HepG2 (cell line): ENCODE data around the gene PGS1. TPM values are rescaled to one million over a fixed set of nuclear protein-coding genes. Genes with fewer than 3 reads are reported as not detected.
A peak's percentile ranks its signal among the peaks of the same experiment; 100 is the strongest.

Experiments used
- ATF7 ChIP-seq, 2 experiments: fragments of 450-650 bp in 1 of 2; sonication (generic) in 1 of 2; formaldehyde crosslinking in 1 of 2; IDR thresholded peaks; 2 replicates each; pipeline versions ENCODE4 v1.4.0 to v1.6.1; 2016 to 2020; ENCODE audit warnings: antibody characterized with exemption in 1 of 2, mild to moderate bottlenecking in 1 of 2, missing genetic modification reagents in 1 of 2
- BHLHE40 ChIP-seq: IDR thresholded peaks from 2 replicates; pipeline ENCODE4 v1.6.1; 2011; ENCODE audit warnings: low read length, improper control_type of control experiment
- BORCS8-MEF2B ChIP-seq: sonication (generic); formaldehyde crosslinking; IDR thresholded peaks from 2 replicates; pipeline ENCODE4 v1.8.0; 2022; ENCODE audit warnings: mild to moderate bottlenecking, missing genetic modification reagents
- BRD4 ChIP-seq: sonication (generic); formaldehyde crosslinking; IDR thresholded peaks from 2 replicates; pipeline ENCODE4 v1.4.0; 2020; ENCODE audit warnings: missing genetic modification reagents
- CHD2 ChIP-seq: IDR thresholded peaks from 2 replicates; pipeline ENCODE4 v1.6.1; 2011; ENCODE audit warnings: low read depth, low read length, improper control_type of control experiment
- GTF3A ChIP-seq: sonication (generic); formaldehyde crosslinking; conservative IDR thresholded peaks from 2 replicates; pipeline ENCODE4 v1.4.0; 2020; ENCODE audit warnings: mild to moderate bottlenecking, missing genetic modification reagents
- HDAC6 ChIP-seq: fragments of 200-600 bp; sonication (generic); IDR thresholded peaks from 2 replicates; pipeline ENCODE4 v1.7.0; 2017; ENCODE audit warnings: mild to moderate bottlenecking, antibody characterized with exemption, low read length, low read depth
- KDM6A ChIP-seq: IDR thresholded peaks from 2 replicates; pipeline ENCODE4 v1.6.1; 2016; ENCODE audit warnings: low read depth
- NFRKB ChIP-seq: fragments of 450-650 bp; IDR thresholded peaks from 2 replicates; pipeline ENCODE4 v1.6.1; 2017
- REXO4 ChIP-seq: sonication (generic); formaldehyde crosslinking; IDR thresholded peaks from 2 replicates; pipeline ENCODE4 v1.8.0; 2022; ENCODE audit warnings: missing genetic modification reagents, mild to moderate bottlenecking, borderline replicate concordance
- RFX5 ChIP-seq: IDR thresholded peaks from 2 replicates; pipeline ENCODE4 v1.6.1; 2011; ENCODE audit warnings: low read depth, low read length, improper control_type of control experiment
- SP2 ChIP-seq: sonication (generic); formaldehyde crosslinking; IDR thresholded peaks from 2 replicates; pipeline ENCODE4 v1.5.1; 2020; ENCODE audit warnings: mild to moderate bottlenecking, missing genetic modification reagents
- SRSF4 ChIP-seq: fragments of 200-400 bp; formaldehyde crosslinking; IDR thresholded peaks from one replicate; pipeline ENCODE4 v1.6.1; 2018; ENCODE audit warnings: mild to moderate bottlenecking, low read depth, low read length, moderate library complexity; ENCODE audit not compliant: poor library complexity, severe bottlenecking
- ZBTB42 ChIP-seq: sonication (generic); formaldehyde crosslinking; IDR thresholded peaks from 2 replicates; pipeline ENCODE4 v1.5.0; 2020; ENCODE audit warnings: mild to moderate bottlenecking, missing genetic modification reagents
- ZKSCAN5 ChIP-seq: sonication (generic); formaldehyde crosslinking; IDR thresholded peaks from 2 replicates; pipeline ENCODE4 v1.5.1; 2020; ENCODE audit warnings: mild to moderate bottlenecking, missing genetic modification reagents
- ZNF326 ChIP-seq: sonication (generic); formaldehyde crosslinking; IDR thresholded peaks from 2 replicates; pipeline ENCODE4 v1.4.0; 2020; ENCODE audit warnings: missing genetic modification reagents, borderline replicate concordance
- ZNF333 ChIP-seq: sonication (generic); formaldehyde crosslinking; IDR thresholded peaks from 2 replicates; pipeline ENCODE4 v1.4.0; 2020; ENCODE audit warnings: mild to moderate bottlenecking, missing genetic modification reagents, borderline replicate concordance
- ZNF549 ChIP-seq: sonication (generic); formaldehyde crosslinking; IDR thresholded peaks from 2 replicates; pipeline ENCODE4 v1.5.0; 2020; ENCODE audit warnings: missing genetic modification reagents
- ZNF629 ChIP-seq: sonication (generic); formaldehyde crosslinking; conservative IDR thresholded peaks from 2 replicates; pipeline ENCODE4 v1.5.0; 2020; ENCODE audit warnings: missing genetic modification reagents
- polyA plus RNA-seq, 8 experiments: library from polyadenylated mRNA; depleted of rRNA in 3 of 8; stranded (reverse) in 7 of 8; unstranded in 1 of 8; fragments of >200 nt; fragmentation: Illumina TruSeq in 4 of 8; extraction: Trizol in 4 of 8; gene quantifications; 2 replicates each; pipeline versions ENCODE4 v1.2.1 to v1.2.3, GENCODE V29; 2011 to 2016; ENCODE audit warnings: low read depth in 4 of 8, missing spikeins in 1 of 8, mixed read lengths in 1 of 8; ENCODE audit not compliant: insufficient read depth in 1 of 8
- total RNA-seq, 5 experiments: library from RNA; depleted of rRNA; stranded (reverse); fragments of >200 nt; fragmentation: Illumina TruSeq; extraction: Trizol; gene quantifications; 2 replicates each; pipeline ENCODE4 v1.2.3, GENCODE V29; 2016; ENCODE audit warnings: low read depth in 1 of 5
- TF ChIP-seq, protein P1 (sequence below): sonication (generic); formaldehyde crosslinking; IDR thresholded peaks from 2 replicates; pipeline ENCODE4 v1.4.0; 2020; ENCODE audit warnings: mild to moderate bottlenecking, low read depth, missing genetic modification reagents
- TF ChIP-seq, protein P2 (sequence below): sonication (generic); formaldehyde crosslinking; IDR thresholded peaks from 2 replicates; pipeline ENCODE4 v1.5.0; 2020; ENCODE audit warnings: mild to moderate bottlenecking, missing genetic modification reagents, moderate library complexity
- TF ChIP-seq, protein P3 (sequence below): sonication (generic); formaldehyde crosslinking; IDR thresholded peaks from 2 replicates; pipeline ENCODE4 v1.4.0; 2020; ENCODE audit warnings: missing genetic modification reagents
- TF ChIP-seq, protein P4 (sequence below): sonication (generic); formaldehyde crosslinking; IDR thresholded peaks from 2 replicates; pipeline ENCODE4 v1.4.0; 2020; ENCODE audit warnings: mild to moderate bottlenecking, missing genetic modification reagents, borderline replicate concordance

The PGS1 gene
- total and polyA plus RNA-seq, 2 of the 13 experiments (the other 11 are each of a cell fraction or from before 2014, with no cell fraction given), result 25.9 to 31.5 TPM

DNA sequence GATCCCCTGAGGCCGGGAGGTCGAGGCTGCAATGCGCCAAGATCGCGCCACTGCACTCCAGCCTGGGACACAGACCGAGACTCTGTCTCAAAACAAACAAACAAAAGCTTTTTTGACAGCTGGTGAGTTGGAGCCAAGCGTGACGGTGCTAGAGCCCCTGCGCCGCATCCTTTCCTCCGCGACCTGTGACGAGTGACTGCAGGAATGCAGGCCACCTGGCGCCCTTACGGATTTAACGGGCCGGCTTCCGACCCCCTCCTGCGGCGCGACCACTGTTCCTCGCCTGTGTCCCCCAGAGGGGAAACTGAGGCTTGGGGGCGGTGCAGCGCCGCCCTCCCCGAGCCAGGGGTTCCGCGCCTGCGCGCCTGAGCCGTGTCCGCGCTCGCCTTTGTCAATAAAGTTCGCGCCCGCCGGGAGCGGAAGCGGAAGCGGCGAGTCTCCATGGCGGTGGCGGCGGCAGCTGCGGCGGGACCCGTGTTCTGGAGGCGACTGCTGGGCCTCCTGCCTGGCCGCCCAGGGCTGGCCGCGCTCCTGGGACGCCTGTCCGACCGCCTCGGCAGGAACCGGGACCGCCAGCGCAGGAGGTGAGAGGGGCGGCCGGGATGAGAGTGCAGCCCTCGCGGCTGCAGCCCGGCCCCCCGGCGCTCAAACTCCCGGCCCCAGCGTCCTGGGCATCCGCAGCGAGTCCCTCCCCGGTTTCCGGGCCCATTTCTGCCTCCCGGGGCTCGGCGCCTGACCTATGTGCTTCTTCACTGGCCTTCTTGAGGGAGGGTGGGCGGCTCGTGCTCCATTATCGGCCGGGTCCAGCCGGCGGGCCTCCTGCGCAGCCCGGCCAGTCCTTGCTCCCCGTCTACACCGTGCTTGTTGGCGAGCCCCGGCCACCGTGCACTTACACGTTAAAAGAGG is at the start of gene PGS1 (continued):
- TF ChIP-seq, protein P1, sequence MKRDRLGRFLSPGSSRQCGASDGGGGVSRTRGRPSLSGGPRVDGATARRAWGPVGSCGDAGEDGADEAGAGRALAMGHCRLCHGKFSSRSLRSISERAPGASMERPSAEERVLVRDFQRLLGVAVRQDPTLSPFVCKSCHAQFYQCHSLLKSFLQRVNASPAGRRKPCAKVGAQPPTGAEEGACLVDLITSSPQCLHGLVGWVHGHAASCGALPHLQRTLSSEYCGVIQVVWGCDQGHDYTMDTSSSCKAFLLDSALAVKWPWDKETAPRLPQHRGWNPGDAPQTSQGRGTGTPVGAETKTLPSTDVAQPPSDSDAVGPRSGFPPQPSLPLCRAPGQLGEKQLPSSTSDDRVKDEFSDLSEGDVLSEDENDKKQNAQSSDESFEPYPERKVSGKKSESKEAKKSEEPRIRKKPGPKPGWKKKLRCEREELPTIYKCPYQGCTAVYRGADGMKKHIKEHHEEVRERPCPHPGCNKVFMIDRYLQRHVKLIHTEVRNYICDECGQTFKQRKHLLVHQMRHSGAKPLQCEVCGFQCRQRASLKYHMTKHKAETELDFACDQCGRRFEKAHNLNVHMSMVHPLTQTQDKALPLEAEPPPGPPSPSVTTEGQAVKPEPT (CRISPR knock-in tag), result no peak
- TF ChIP-seq GTF3A (CRISPR knock-in tag) (no peak), ZKSCAN5 (CRISPR knock-in tag) (no peak), KDM6A (CRISPR knock-in tag) (no peak), RFX5 (no peak), ZNF629 (no peak), BRD4 (CRISPR knock-in tag) (peak; percentile 85; the same call in 1 of the 2 replicates), SP2 (CRISPR knock-in tag) (peak; percentile 75), REXO4 (peak; percentile 77; the same call in 1 of the 2 replicates), CHD2 (no peak), ATF7 (IDR thresholded peaks at IDR 0.05) (no peak), ATF7 (CRISPR knock-in tag; IDR thresholded peaks at IDR 0.05) (no peak), ZNF333 (CRISPR knock-in tag) (peak; percentile 94; the same call in 1 of the 2 replicates), BORCS8-MEF2B (peak; percentile 91), ZNF326 (CRISPR knock-in tag) (no peak), ZBTB42 (no peak), SRSF4 (no peak), BHLHE40 (peak; percentile 33; the same call in 1 of the 2 replicates), ZNF549 (CRISPR knock-in tag) (no peak), HDAC6 (no peak), NFRKB (no peak)
- TF ChIP-seq, protein P2, sequence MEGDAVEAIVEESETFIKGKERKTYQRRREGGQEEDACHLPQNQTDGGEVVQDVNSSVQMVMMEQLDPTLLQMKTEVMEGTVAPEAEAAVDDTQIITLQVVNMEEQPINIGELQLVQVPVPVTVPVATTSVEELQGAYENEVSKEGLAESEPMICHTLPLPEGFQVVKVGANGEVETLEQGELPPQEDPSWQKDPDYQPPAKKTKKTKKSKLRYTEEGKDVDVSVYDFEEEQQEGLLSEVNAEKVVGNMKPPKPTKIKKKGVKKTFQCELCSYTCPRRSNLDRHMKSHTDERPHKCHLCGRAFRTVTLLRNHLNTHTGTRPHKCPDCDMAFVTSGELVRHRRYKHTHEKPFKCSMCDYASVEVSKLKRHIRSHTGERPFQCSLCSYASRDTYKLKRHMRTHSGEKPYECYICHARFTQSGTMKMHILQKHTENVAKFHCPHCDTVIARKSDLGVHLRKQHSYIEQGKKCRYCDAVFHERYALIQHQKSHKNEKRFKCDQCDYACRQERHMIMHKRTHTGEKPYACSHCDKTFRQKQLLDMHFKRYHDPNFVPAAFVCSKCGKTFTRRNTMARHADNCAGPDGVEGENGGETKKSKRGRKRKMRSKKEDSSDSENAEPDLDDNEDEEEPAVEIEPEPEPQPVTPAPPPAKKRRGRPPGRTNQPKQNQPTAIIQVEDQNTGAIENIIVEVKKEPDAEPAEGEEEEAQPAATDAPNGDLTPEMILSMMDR (CRISPR knock-in tag), result peak; percentile 40
- TF ChIP-seq, protein P3, sequence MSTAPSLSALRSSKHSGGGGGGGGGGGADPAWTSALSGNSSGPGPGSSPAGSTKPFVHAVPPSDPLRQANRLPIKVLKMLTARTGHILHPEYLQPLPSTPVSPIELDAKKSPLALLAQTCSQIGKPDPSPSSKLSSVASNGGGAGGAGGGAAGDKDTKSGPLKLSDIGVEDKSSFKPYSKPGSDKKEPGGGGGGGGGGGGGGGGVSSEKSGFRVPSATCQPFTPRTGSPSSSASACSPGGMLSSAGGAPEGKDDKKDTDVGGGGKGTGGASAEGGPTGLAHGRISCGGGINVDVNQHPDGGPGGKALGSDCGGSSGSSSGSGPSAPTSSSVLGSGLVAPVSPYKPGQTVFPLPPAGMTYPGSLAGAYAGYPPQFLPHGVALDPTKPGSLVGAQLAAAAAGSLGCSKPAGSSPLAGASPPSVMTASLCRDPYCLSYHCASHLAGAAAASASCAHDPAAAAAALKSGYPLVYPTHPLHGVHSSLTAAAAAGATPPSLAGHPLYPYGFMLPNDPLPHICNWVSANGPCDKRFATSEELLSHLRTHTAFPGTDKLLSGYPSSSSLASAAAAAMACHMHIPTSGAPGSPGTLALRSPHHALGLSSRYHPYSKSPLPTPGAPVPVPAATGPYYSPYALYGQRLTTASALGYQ (CRISPR knock-in tag), result peak; percentile 65; the same call in 1 of the 2 replicates
- TF ChIP-seq, protein P4, sequence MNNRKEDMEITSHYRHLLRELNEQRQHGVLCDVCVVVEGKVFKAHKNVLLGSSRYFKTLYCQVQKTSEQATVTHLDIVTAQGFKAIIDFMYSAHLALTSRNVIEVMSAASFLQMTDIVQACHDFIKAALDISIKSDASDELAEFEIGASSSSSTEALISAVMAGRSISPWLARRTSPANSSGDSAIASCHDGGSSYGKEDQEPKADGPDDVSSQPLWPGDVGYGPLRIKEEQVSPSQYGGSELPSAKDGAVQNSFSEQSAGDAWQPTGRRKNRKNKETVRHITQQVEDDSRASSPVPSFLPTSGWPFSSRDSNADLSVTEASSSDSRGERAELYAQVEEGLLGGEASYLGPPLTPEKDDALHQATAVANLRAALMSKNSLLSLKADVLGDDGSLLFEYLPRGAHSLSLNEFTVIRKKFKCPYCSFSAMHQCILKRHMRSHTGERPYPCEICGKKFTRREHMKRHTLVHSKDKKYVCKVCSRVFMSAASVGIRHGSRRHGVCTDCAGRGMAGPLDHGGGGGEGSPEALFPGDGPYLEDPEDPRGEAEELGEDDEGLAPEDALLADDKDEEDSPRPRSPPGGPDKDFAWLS (CRISPR knock-in tag), result no peak
